ENCODE data around the gene DUSP3.

The DUSP3 gene

GRCh38 chr17:43780135-43780534 is 1.4 kb upstream of the DUSP3 start, which contains the start of gene CFAP97D1:
Gene CFAP97D1 (plus strand): TSS chr17:43780435. CDS start chr17:43780463, 28 bp downstream.
- no peaks in the 10 kb centered on the region for H3K9me3 ChIP-seq (replicated peaks in 1 of 11)
- H3K27me3 ChIP-seq, result peaks cover 0 to 26% (median 5%) of the 10 kb centered on the region in 11 experiments; a peak in 11 of 22 replicates
- H3K36me3 ChIP-seq, result peaks cover 0 to 25% (median 19%) of the 10 kb centered on the region in 11 experiments; a peak in 15 of 22 replicates
- TF ChIP-seq Cebpa-rat (IDR thresholded peaks at IDR 0.05), result no peak
- peak within 1 kb of the TSS; percentile 76 to 93 (median 86) for H3K4me3 ChIP-seq
- peak within 1 kb of the TSS in 10 of 11 experiments; percentile 75 to 99 (median 92); a peak in 19 of 22 replicates for H3K27ac ChIP-seq
- peak within 1 kb of the TSS; percentile 85 to 100 (median 90) for H3K9ac ChIP-seq
- peaks cover 0 to 5% (median 0%) of the 10 kb centered on the region in 11 experiments; a peak in 2 of 22 replicates for H4K20me1 ChIP-seq
- H3K4me2 ChIP-seq, result peak within 1 kb of the TSS; percentile 89 to 99 (median 95)
- peaks cover 8 to 92% (median 73%) of the 10 kb centered on the region in 10 experiments for H3K4me1 ChIP-seq

DNA sequence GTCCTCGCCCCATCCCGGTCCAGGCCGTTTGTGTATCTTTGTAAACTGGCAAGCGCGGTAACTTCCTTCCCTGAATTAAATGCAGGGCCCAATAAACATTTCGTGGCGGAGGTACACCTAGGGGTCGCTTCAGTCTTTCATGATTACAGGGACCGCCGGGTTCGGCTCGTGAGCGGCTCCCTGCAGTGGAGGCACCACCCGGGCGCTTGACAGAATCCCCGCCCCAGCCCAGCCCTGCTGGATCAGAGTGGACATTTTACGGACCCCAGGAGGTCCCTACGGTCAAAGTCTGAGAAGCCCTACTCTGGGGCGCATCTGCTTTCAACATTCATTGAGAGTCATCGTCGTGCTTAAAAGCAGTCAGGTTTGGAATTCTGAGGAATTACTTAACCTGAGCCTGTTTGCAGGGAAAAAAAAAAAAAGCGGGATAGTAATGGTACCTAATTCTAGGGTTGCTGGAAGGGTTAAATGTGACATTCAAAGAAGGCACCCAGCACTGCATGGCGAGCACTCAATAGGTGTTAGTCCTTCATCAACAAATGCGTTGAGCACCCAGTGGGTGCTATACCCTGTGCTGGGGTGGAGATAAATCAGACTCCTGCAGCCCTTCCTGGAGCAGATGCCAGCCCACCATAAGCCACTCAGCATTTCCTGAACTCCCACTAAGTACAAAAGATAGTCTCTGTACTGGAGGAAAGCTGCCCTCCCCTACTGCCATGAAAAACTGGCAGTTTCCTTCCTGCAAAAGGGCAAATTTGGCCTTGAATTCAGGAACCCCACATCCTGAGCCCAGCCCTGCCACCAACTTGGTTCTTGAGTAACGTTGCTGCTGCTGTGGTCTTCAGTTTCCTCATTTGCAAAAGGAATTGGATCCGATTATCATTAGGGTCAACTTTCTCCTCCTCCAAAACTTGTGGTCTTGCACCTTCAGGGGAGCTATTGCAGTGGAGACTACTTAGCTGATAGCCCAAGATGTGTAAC is 658 bp upstream of the DUSP3 start:
- H3K4me1 ChIP-seq, result peaks cover 8 to 92% (median 78%) of the 10 kb centered on the region in 10 experiments
- H3K4me3 ChIP-seq, result peak overlapping the region; percentile 76 to 93 (median 86)
- peak overlapping the region; percentile 89 to 99 (median 95) for H3K4me2 ChIP-seq
- peaks cover 0 to 5% (median 0%) of the 10 kb centered on the region in 11 experiments; a peak in 2 of 22 replicates for H4K20me1 ChIP-seq
- peak in 6 of 11 experiments; percentile 36 to 83 (median 72); a peak in 8 of 22 replicates for TF ChIP-seq Cebpa-rat (IDR thresholded peaks at IDR 0.05)
- peak overlapping the region; percentile 66 to 99 (median 92); a peak in 21 of 22 replicates for H3K27ac ChIP-seq
- peaks cover 4 to 32% (median 26%) of the 10 kb centered on the region in 11 experiments; a peak in 21 of 22 replicates for H3K36me3 ChIP-seq
- peak overlapping the region; percentile 85 to 100 (median 90) for H3K9ac ChIP-seq
- peaks cover 0 to 26% (median 5%) of the 10 kb centered on the region in 11 experiments; a peak in 11 of 22 replicates for H3K27me3 ChIP-seq
- peaks cover 0 to 5% (median 0%) of the 10 kb centered on the region in 11 experiments; a peak in 9 of 22 replicates for H3K9me3 ChIP-seq (replicated peaks in 1 of 11)

DNA sequence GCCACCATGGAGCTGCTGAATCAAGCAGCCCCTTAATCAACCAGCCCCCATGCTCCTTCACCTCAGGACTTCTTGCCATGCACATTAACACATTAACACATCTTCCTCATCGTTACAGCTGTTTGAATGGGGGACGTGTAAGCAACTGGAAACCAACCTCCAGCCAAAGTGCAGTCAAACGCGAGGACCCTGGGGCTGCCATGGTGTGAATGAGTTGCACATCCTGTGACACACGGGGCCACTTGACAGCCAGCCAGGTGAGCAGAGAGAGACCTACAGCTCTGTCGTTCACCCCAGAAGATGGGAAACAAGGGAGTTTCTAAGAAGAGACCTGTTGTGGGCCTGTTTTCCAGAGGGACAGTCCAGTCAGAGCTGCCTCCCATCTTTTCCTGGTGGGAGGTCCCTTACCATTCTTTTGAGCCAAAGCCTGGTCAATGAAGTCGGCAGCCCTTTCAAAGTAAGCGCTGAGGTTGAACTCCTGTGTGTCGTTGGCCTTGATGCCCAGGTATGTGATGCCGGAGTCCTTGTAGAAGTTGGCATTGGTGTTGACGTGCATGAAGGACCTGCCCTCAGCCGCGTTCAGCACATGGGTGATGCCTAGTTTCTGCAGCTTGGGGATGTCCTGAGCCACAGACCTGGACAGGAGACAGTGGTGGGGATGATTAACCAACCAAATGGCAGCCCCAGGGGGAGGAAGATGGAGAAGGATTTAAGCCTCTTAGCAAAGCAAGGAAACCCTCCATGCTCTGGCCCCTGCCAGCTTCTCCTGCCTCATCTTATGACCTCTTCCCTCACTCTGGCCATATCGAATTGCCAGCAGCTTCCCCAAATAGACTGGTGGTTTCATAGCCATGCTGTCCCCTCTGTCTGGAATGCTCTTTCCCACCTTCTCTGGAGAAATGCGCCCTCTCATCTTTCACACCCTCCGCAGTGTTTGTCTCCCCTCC is 4.2 kb downstream of the DUSP3 start:
- peaks cover 0 to 7% (median 0%) of the 10 kb centered on the region in 11 experiments; a peak in 9 of 22 replicates for H3K27me3 ChIP-seq
- peak overlapping the region in 4 of 10 experiments; percentile 10 to 93 (median 51); a peak in 6 of 20 replicates for H3K4me3 ChIP-seq
- H4K20me1 ChIP-seq, result peaks cover 0 to 5% (median 0%) of the 10 kb centered on the region in 11 experiments; a peak in 2 of 22 replicates
- peaks cover 0 to 20% (median 0%) of the 10 kb centered on the region in 11 experiments; a peak in 10 of 22 replicates for H3K9me3 ChIP-seq (replicated peaks in 1 of 11)
- H3K27ac ChIP-seq, result peak overlapping the region in 10 of 11 experiments; percentile 86 to 99 (median 94); a peak in 18 of 22 replicates
- peak overlapping the region in 4 of 11 experiments; percentile 70 to 100 (median 83); a peak in 5 of 22 replicates for H3K9ac ChIP-seq
- TF ChIP-seq Cebpa-rat (IDR thresholded peaks at IDR 0.05), result no peak
- peak overlapping the region; percentile 4 to 98 (median 91); a peak in 19 of 22 replicates for H3K4me2 ChIP-seq
- peaks cover 21 to 92% (median 88%) of the 10 kb centered on the region in 10 experiments for H3K4me1 ChIP-seq
- H3K36me3 ChIP-seq, result peaks cover 34 to 81% (median 68%) of the 10 kb centered on the region in 11 experiments

- peaks cover 41 to 93% (median 79%) of the 10 kb centered on the region in 11 experiments for H3K36me3 ChIP-seq
- H3K4me2 ChIP-seq, result peak overlapping the region; percentile 44 to 98 (median 91)
- H3K4me3 ChIP-seq, result peak overlapping the region in 6 of 10 experiments; percentile 8 to 54 (median 28); a peak in 9 of 20 replicates
- H3K9ac ChIP-seq, result peak overlapping the region; percentile 26 to 86 (median 77); a peak in 19 of 22 replicates
- peaks cover 28 to 100% (median 96%) of the 10 kb centered on the region in 10 experiments for H3K4me1 ChIP-seq
- H4K20me1 ChIP-seq, result peaks cover 0 to 5% (median 0%) of the 10 kb centered on the region in 11 experiments; a peak in 2 of 22 replicates
- H3K27me3 ChIP-seq, result no peaks in the 10 kb centered on the region
- peaks cover 0 to 26% (median 0%) of the 10 kb centered on the region in 11 experiments; a peak in 10 of 22 replicates for H3K9me3 ChIP-seq (replicated peaks in 1 of 11)
- TF ChIP-seq Cebpa-rat (IDR thresholded peaks at IDR 0.05), result peak; percentile 48 to 90 (median 83); a peak in 17 of 22 replicates
- peak overlapping the region; percentile 55 to 99 (median 94); a peak in 21 of 22 replicates for H3K27ac ChIP-seq
Measured at GRCh38 chr17:43772877-43773648, 5.7 kb downstream of the DUSP3 start.

DNA sequence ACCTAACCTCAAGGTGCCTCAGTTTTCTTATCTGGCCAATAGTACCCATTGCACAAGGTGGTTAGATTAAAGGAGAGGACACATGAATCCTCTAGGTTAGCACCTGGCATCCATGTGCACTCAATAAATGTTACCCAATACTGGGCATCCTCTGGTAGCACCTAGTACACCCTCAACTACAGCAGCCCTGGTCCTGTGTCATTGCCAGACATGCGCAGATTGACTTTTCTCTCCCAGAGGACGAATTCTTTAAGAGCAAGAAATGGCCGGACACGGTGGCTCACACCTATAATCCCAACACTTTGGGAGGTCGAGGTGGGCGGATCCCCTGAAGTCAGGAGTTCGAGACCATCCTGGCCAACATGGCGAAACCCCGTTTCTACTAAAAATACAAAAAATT is 7.3 kb downstream of the DUSP3 start:
- no peak overlapping the region for H3K4me3 ChIP-seq
- peak overlapping the region in 9 of 11 experiments; percentile 2 to 99 (median 94); a peak in 11 of 22 replicates for H3K27ac ChIP-seq
- peak overlapping the region in 7 of 11 experiments; percentile 90 to 98 (median 94); a peak in 14 of 22 replicates for H3K4me2 ChIP-seq
- H4K20me1 ChIP-seq, result peaks cover 0 to 13% (median 0%) of the 10 kb centered on the region in 11 experiments; a peak in 2 of 22 replicates
- H3K9ac ChIP-seq, result peak overlapping the region in 1 of 11 experiments; percentile 15; a peak in 3 of 22 replicates
- peaks cover 33 to 100% (median 97%) of the 10 kb centered on the region in 10 experiments for H3K4me1 ChIP-seq
- TF ChIP-seq Cebpa-rat (IDR thresholded peaks at IDR 0.05), result no peak
- peaks cover 41 to 98% (median 88%) of the 10 kb centered on the region in 11 experiments for H3K36me3 ChIP-seq
- peaks cover 0 to 26% (median 0%) of the 10 kb centered on the region in 11 experiments; a peak in 10 of 22 replicates for H3K9me3 ChIP-seq (replicated peaks in 1 of 11)
- H3K27me3 ChIP-seq, result no peaks in the 10 kb centered on the region

- Histone ChIP-seq H3K4me2 (peak overlapping the region in 6 of 11 experiments; percentile 84 to 98 (median 94); a peak in 9 of 22 replicates), H3K4me3 (no peak overlapping the region), H3K27me3 (no peaks in the 10 kb centered on the region), H3K27ac (peak overlapping the region in 4 of 11 experiments; percentile 94 to 99 (median 96); a peak in 7 of 22 replicates), H3K9ac (no peak overlapping the region), H3K36me3 (peaks cover 41 to 98% (median 84%) of the 10 kb centered on the region in 11 experiments), H3K4me1 (peaks cover 33 to 100% (median 93%) of the 10 kb centered on the region in 10 experiments), H4K20me1 (peaks cover 0 to 8% (median 0%) of the 10 kb centered on the region in 11 experiments; a peak in 1 of 22 replicates), H3K9me3 (replicated peaks in 1 of 11) (peaks cover 0 to 26% (median 0%) of the 10 kb centered on the region in 11 experiments; a peak in 10 of 22 replicates)
- no peak for TF ChIP-seq Cebpa-rat (IDR thresholded peaks at IDR 0.05)
Measured at GRCh38 chr17:43770957-43771356, 7.8 kb downstream of the DUSP3 start.

All from BLaER1 treated with 17β-estradiol and CSF1 and Interleukin-3, amounts not matched to agents 10 nM and 100 nM (cell line).